ENCODE data around the gene PLEKHA7. TPM values are rescaled to one million over a fixed set of nuclear protein-coding genes. Genes with fewer than 3 reads are reported as not detected.

The PLEKHA7 gene
- total and polyA plus RNA-seq, 2 of the 13 experiments (the other 11 are each of a cell fraction or from before 2014, with no cell fraction given): 17.5 to 18.7 TPM

DNA sequence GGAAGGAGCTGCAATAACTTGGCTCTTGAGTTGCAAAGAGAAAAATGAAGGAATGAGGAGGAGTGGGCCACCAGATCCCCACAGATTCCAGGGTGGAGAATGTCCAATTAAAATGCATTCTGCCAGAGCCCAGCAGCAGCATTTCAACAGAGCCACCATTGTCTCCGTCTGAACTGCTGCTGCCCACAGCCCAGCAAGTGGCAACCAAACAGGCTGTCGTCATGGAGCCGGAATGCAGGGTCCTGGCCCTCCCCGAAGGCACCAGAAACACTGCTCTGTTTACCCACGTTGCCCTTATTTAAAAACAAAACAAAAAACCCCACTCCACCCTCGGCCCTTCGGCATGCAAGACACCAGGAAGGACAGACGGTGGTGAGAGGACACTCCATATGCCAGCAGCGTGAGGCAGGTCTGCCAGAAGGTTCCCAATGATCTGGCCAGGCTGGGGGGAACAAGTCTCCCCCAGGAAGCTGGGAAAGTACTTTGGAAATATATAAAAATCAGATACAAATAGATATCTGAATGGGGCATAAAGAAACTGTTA is 32.5 kb downstream of the PLEKHA7 start (continued):
- TF ChIP-seq, protein P1, sequence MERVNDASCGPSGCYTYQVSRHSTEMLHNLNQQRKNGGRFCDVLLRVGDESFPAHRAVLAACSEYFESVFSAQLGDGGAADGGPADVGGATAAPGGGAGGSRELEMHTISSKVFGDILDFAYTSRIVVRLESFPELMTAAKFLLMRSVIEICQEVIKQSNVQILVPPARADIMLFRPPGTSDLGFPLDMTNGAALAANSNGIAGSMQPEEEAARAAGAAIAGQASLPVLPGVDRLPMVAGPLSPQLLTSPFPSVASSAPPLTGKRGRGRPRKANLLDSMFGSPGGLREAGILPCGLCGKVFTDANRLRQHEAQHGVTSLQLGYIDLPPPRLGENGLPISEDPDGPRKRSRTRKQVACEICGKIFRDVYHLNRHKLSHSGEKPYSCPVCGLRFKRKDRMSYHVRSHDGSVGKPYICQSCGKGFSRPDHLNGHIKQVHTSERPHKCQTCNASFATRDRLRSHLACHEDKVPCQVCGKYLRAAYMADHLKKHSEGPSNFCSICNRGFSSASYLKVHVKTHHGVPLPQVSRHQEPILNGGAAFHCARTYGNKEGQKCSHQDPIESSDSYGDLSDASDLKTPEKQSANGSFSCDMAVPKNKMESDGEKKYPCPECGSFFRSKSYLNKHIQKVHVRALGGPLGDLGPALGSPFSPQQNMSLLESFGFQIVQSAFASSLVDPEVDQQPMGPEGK (CRISPR knock-in tag; IDR thresholded peaks at IDR 0.05): peak; percentile 84
- TF ChIP-seq ZFX (CRISPR knock-in tag; IDR thresholded peaks at IDR 0.05; ENCODE audit: low read depth) (0 out of 2 replicates have a peak, but pooled peaks have one; percentile 14), ZNF432 (CRISPR knock-in tag; IDR thresholded peaks at IDR 0.05; ENCODE audit: borderline replicate concordance) (no peak), ZBTB8A (CRISPR knock-in tag; IDR thresholded peaks at IDR 0.05; ENCODE audit: borderline replicate concordance, low read depth) (no peak), ZMYM2 (CRISPR knock-in tag; IDR thresholded peaks at IDR 0.05) (no peak), ZNF792 (CRISPR knock-in tag; IDR thresholded peaks at IDR 0.05) (0 out of 2 replicates have a peak, but pooled peaks have one; percentile 46), GATAD1 (CRISPR knock-in tag; IDR thresholded peaks at IDR 0.05) (no peak), EZH2 (conservative IDR thresholded peaks at IDR 0.05; ENCODE audit: low read depth, low read length) (no peak), SP2 (CRISPR knock-in tag; IDR thresholded peaks at IDR 0.05) (no peak), HCFC1 (IDR thresholded peaks at IDR 0.05; ENCODE audit: low read depth, low read length) (no peak), ATRX (CRISPR knock-in tag; IDR thresholded peaks at IDR 0.05; ENCODE audit: borderline replicate concordance) (no peak), NCOA2 (CRISPR knock-in tag; IDR thresholded peaks at IDR 0.05) (peak; percentile 41; the same call in 1 of the 2 replicates), NBN (conservative IDR thresholded peaks at IDR 0.05) (no peak), TAF15 (IDR thresholded peaks at IDR 0.05; ENCODE audit: low read depth, low read length, poor library complexity, severe bottlenecking) (no peak), ZNF564 (CRISPR knock-in tag; IDR thresholded peaks at IDR 0.05) (no peak), ZBTB1 (CRISPR knock-in tag; IDR thresholded peaks at IDR 0.05; ENCODE audit: borderline replicate concordance) (no peak), ZNF713 (CRISPR knock-in tag; IDR thresholded peaks at IDR 0.05) (no peak), TP53 (CRISPR knock-in tag; conservative IDR thresholded peaks at IDR 0.05) (no peak), RBAK (CRISPR knock-in tag; IDR thresholded peaks at IDR 0.05) (no peak), ZNF552 (CRISPR knock-in tag; IDR thresholded peaks at IDR 0.05; ENCODE audit: borderline replicate concordance) (no peak), CREB1 (IDR thresholded peaks at IDR 0.05) (no peak), CREB1 (CRISPR knock-in tag; IDR thresholded peaks at IDR 0.05) (no peak; the same call in 1 of the 2 replicates), PHF21A (CRISPR knock-in tag; IDR thresholded peaks at IDR 0.05) (peak; percentile 22; the same call in 1 of the 2 replicates)
- TF ChIP-seq, protein P2, sequence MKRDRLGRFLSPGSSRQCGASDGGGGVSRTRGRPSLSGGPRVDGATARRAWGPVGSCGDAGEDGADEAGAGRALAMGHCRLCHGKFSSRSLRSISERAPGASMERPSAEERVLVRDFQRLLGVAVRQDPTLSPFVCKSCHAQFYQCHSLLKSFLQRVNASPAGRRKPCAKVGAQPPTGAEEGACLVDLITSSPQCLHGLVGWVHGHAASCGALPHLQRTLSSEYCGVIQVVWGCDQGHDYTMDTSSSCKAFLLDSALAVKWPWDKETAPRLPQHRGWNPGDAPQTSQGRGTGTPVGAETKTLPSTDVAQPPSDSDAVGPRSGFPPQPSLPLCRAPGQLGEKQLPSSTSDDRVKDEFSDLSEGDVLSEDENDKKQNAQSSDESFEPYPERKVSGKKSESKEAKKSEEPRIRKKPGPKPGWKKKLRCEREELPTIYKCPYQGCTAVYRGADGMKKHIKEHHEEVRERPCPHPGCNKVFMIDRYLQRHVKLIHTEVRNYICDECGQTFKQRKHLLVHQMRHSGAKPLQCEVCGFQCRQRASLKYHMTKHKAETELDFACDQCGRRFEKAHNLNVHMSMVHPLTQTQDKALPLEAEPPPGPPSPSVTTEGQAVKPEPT (CRISPR knock-in tag; IDR thresholded peaks at IDR 0.05; ENCODE audit: low read depth): no peak
